OCI-LY7 (cell line): ENCODE results near the gene C5orf58. TPM values are rescaled to one million over a fixed set of nuclear protein-coding genes. Genes with fewer than 3 reads are reported as not detected.

Experiments used
- BruUV-seq: library from RNA; stranded (reverse); fragments of 400-500 nt; replicated peaks from 2 replicates; lab custom pipeline; 2021; lab: Mats Ljungman, UMichigan
- CTCF ChIA-PET: fragments of 300-600 bp; sonication (Branson Sonifier 250); formaldehyde crosslinking; loops from one replicate; lab custom pipeline; 2022; ENCODE audit warnings: antibody characterized with exemption; ENCODE audit not compliant: unreplicated experiment; lab: Charles Lee
- POLR2A ChIA-PET: fragments of 300-600 bp; sonication (Branson Sonifier 250); formaldehyde crosslinking; loops from one replicate; lab custom pipeline; 2022; ENCODE audit warnings: antibody characterized with exemption; lab: Charles Lee
- DNase-seq: peaks from one replicate; pipeline ENCODE4 v3.0.0-alpha.2; 2015; ENCODE audit warnings: low spot score
- H2AFZ ChIP-seq: fragments of 200-600 bp; sonication (generic), shearing (Covaris generic); 2 replicates; pipeline ENCODE4 v1.6.1; 2014; ENCODE audit warnings: mild to moderate bottlenecking, antibody characterized with exemption, low read length, moderate library complexity
- H3K27ac ChIP-seq: fragments of 200-600 bp; sonication (generic); 2 replicates; pipeline ENCODE4 v1.5.1; 2014; ENCODE audit warnings: mixed run types, low read depth, mild to moderate bottlenecking, moderate library complexity, low read length, inconsistent platforms; ENCODE audit not compliant: poor library complexity, severe bottlenecking
- H3K36me3 ChIP-seq: fragments of 200-600 bp; sonication (generic); 2 replicates; pipeline ENCODE4 v1.6.1; 2014; ENCODE audit warnings: mild to moderate bottlenecking, antibody characterized with exemption, low read length, moderate library complexity, mixed read lengths; ENCODE audit not compliant: insufficient read depth
- H3K4me1 ChIP-seq: fragments of 200-600 bp; sonication (generic); 2 replicates; pipeline ENCODE4 v1.5.1; 2014; ENCODE audit warnings: mild to moderate bottlenecking, low read length; ENCODE audit not compliant: insufficient read depth, poor library complexity, severe bottlenecking
- H3K4me2 ChIP-seq: fragments of 200-600 bp; sonication (generic); 2 replicates; pipeline ENCODE4 v1.6.1; 2014; ENCODE audit warnings: mild to moderate bottlenecking, low read length
- H3K4me3 ChIP-seq: fragments of 200-600 bp; sonication (generic); 2 replicates; pipeline ENCODE4 v1.5.1; 2014; ENCODE audit warnings: mild to moderate bottlenecking, low read depth, low read length; ENCODE audit not compliant: poor library complexity, severe bottlenecking
- H3K79me2 ChIP-seq: fragments of 200-600 bp; sonication (generic); 2 replicates; pipeline ENCODE4 v1.6.1; 2016; ENCODE audit warnings: low read depth, mild to moderate bottlenecking, low read length, moderate library complexity, mixed read lengths; ENCODE audit not compliant: insufficient read depth
- H3K9me2 ChIP-seq: fragments of 200-600 bp; sonication (generic); 2 replicates; pipeline ENCODE4 v1.6.1; 2016; ENCODE audit warnings: mild to moderate bottlenecking, low read length, mixed read lengths; ENCODE audit not compliant: insufficient read depth
- H3K9me3 ChIP-seq: fragments of 200-600 bp; sonication (generic); 2 replicates; pipeline ENCODE4 v1.6.1; 2014; ENCODE audit warnings: mild to moderate bottlenecking, mixed run types, low read length, mixed read lengths
- H4K20me1 ChIP-seq: fragments of 200-600 bp; sonication (generic); 2 replicates; pipeline ENCODE4 v1.6.1; 2014; ENCODE audit warnings: mild to moderate bottlenecking, antibody characterized with exemption, low read length, moderate library complexity, mixed read lengths; ENCODE audit not compliant: insufficient read depth
- EZH2phosphoT487 ChIP-seq: fragments of 200-600 bp; sonication (generic); IDR thresholded peaks from 2 replicates; pipeline ENCODE4 v1.6.1; 2018; ENCODE audit warnings: low read depth, borderline replicate concordance, mild to moderate bottlenecking, mixed run types, antibody characterized with exemption, low read length, moderate library complexity, mixed read lengths
- intact Hi-C: fragments of 100-400 bp; cut with micrococcal nuclease; formaldehyde crosslinking; loops from one replicate; pipeline ENCODE4 v1.10.0; 2022; ENCODE audit not compliant: unreplicated experiment
- total RNA-seq, 2 experiments: library from RNA; depleted of rRNA in 1 of 2; stranded (reverse); fragments of >200 nt in 1 of 2; shearing (Covaris generic) in 1 of 2; gene quantifications; 2 replicates each; pipeline ENCODE4 v1.2.3, GENCODE V29; 2014 to 2022
- TF ChIP-seq, protein P1 (sequence below): fragments of 200-600 bp; sonication (generic); conservative IDR thresholded peaks from 2 replicates; pipeline ENCODE4 v1.5.1; 2014; ENCODE audit warnings: mild to moderate bottlenecking, antibody characterized with exemption, low read length, moderate library complexity, mixed read lengths

Gene C5orf58
- total RNA-seq, 2 experiments from 2014 or later: not detected

DNA sequence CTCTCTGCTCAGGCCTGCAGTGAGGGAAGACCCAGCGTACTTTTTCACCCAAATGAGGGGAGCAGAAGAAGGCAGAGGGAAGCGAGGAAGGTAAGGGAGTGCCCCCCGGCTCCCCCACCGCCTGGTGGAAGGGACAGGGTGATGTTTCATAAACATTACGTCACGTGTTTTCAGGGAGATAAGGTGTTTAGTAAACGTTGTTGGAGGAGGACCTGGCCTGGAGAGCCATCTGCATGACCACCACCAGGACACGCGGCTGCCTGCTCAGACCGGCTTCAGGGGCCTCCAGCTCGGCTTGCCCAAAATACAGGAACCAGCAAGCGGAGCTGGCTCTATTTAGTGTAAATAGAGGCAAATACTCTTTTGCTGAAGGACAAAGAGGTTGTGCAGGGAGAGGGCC is 40.0 kb upstream of the C5orf58 start:
- CTCF ChIA-PET: no interaction called here
- intact Hi-C loops: no loop called here
- Histone ChIP-seq H3K9me2 (no peaks in the 10 kb centered on the region), H3K4me1 (no peaks in the 10 kb centered on the region), H4K20me1 (no peaks in the 10 kb centered on the region), H3K79me2 (no peaks in the 10 kb centered on the region), H3K27ac (no peak overlapping the region), H3K4me3 (no peak overlapping the region), H2AFZ (no peak overlapping the region), H3K9me3 (no peaks in the 10 kb centered on the region), H3K36me3 (no peaks in the 10 kb centered on the region), H3K4me2 (no peak overlapping the region)
- no peak for TF ChIP-seq EZH2phosphoT487
- TF ChIP-seq, protein P1, sequence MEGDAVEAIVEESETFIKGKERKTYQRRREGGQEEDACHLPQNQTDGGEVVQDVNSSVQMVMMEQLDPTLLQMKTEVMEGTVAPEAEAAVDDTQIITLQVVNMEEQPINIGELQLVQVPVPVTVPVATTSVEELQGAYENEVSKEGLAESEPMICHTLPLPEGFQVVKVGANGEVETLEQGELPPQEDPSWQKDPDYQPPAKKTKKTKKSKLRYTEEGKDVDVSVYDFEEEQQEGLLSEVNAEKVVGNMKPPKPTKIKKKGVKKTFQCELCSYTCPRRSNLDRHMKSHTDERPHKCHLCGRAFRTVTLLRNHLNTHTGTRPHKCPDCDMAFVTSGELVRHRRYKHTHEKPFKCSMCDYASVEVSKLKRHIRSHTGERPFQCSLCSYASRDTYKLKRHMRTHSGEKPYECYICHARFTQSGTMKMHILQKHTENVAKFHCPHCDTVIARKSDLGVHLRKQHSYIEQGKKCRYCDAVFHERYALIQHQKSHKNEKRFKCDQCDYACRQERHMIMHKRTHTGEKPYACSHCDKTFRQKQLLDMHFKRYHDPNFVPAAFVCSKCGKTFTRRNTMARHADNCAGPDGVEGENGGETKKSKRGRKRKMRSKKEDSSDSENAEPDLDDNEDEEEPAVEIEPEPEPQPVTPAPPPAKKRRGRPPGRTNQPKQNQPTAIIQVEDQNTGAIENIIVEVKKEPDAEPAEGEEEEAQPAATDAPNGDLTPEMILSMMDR: no peak
- BruUV-seq: no TSS peak
- POLR2A ChIA-PET: no interaction called here
- no peak for DNase-seq

DNA sequence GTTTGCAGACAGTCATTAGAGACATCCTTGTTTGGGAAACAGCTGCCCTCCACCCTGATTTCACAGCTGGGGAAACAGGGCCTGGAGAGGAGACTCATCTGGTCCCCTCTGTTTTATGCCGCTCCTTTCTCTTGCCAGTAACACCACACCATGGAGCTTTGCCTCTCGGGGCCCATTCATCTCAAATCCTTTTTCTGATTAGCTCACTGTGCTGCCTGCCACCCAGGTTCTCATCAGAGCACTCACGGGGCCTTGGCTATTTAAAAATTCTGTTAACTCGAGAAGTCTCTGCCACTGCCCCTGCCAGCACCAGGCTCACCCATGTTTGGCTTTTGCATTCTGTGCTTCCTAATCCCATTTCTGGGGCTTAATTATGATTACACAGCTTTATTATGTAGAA is 36.8 kb upstream of the C5orf58 start:
- no peaks in the 10 kb centered on the region for H3K4me1 ChIP-seq
- ChIA-PET POLR2A (interaction anchor here (0.6 kb wide), 1 partner anchor 15 kb away, joined by 3 read pairs; no protein-coding TSS in a partner anchor), CTCF (no interaction called here)
- H4K20me1 ChIP-seq: no peaks in the 10 kb centered on the region
- TF ChIP-seq EZH2phosphoT487: no peak
- TF ChIP-seq, protein P1: no peak
- intact Hi-C loops: no loop called here
- no peaks in the 10 kb centered on the region for H3K9me2 ChIP-seq
- H3K4me2 ChIP-seq: no peak overlapping the region
- no peaks in the 10 kb centered on the region for H3K9me3 ChIP-seq
- H3K36me3 ChIP-seq: no peaks in the 10 kb centered on the region
- DNase-seq: no peak
- no peak overlapping the region for H3K27ac ChIP-seq
- H3K79me2 ChIP-seq: no peaks in the 10 kb centered on the region
- H2AFZ ChIP-seq: no peak overlapping the region
- H3K4me3 ChIP-seq: no peak overlapping the region
- BruUV-seq: no TSS peak

DNA sequence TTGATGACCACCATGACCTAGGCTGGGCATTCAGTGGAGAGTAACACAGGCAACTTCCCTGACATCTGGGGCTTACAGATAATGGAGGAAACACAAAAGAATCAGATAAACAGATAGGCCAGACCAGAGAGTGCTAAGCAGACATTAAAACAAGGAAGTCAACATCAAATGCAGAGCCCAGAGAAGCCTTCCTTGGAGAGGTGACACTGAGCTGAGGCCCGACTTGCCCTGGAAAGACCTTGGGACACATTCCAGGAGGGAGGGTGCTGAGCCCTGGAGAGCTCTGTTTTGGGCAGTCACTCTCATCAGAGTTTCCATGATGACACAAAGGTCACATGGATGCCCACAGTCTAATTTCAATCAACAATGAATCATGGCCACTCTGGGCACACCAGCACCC is 31.9 kb upstream of the C5orf58 start:
- Histone ChIP-seq H3K9me3 (no peaks in the 10 kb centered on the region), H3K4me1 (no peaks in the 10 kb centered on the region), H3K4me3 (no peak overlapping the region), H3K79me2 (no peaks in the 10 kb centered on the region), H4K20me1 (no peaks in the 10 kb centered on the region), H3K36me3 (no peaks in the 10 kb centered on the region), H3K27ac (no peak overlapping the region), H3K4me2 (no peak overlapping the region), H3K9me2 (no peaks in the 10 kb centered on the region), H2AFZ (no peak overlapping the region)
- TF ChIP-seq, protein P1: no peak
- TF ChIP-seq EZH2phosphoT487: no peak
- intact Hi-C loops: no loop called here
- ChIA-PET CTCF (no interaction called here), POLR2A (interaction anchor here (0.6 kb wide), 1 partner anchor 84 kb away, joined by 3 read pairs; no protein-coding TSS in a partner anchor)
- DNase-seq: no peak
- no TSS peak for BruUV-seq
